GM21529 (cell line): ENCODE measurements around the gene ZNF774.
A peak's percentile ranks its signal among the peaks of the same experiment; 100 is the strongest.
"Not testable (repeated sequence)": the region's sequence is repeated elsewhere in the genome, so short reads cannot be mapped to it uniquely, and the experiment has no call there.

Experiments
- ATAC-seq: cut with Tn5 transposase; IDR thresholded peaks from one replicate; pipeline ENCODE4 v1.9.1; 2021; ENCODE audit not compliant: unreplicated experiment

ZNF774 gene

DNA sequence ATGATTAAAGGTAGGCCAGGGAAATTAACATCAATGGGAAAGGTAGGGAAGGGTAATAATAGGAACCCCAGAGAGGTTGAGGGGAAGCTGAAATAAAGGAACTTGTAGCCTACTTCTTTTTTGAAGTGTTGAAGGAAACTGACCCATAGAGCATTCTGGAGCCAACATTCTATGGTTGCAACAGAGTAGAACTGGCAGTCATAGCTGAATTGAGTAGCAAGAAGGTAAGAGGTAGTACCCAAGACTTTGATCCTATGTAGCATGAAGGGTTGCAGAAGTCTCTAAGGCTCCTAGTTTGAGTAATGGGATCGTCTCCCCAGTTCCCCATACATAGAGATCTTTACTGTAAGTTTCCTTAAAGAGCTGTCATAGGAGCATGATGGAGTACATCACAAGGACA lies 7.4 kb upstream of the ZNF774 start:
- ATAC-seq, result no peak

DNA sequence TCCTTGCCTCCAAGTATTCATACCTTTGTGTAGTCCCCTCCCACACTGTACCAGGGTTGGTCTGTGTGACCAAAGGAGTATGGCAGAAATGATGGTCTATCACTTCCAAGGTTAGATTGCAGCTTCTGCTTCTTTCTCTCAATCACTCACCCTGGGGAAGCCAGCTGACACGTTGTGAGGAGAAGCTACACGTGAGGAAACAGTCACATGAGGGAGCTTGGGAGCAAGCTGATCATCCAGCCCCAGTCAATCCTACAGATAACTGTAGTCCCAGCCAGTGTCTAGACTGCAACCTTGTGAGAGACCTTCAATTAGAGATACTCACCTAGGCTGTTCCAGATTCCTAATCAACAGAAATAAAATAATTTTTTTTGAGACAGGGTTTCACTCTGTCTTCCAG lies 6.2 kb upstream of the ZNF774 start:
- no peak for ATAC-seq

DNA sequence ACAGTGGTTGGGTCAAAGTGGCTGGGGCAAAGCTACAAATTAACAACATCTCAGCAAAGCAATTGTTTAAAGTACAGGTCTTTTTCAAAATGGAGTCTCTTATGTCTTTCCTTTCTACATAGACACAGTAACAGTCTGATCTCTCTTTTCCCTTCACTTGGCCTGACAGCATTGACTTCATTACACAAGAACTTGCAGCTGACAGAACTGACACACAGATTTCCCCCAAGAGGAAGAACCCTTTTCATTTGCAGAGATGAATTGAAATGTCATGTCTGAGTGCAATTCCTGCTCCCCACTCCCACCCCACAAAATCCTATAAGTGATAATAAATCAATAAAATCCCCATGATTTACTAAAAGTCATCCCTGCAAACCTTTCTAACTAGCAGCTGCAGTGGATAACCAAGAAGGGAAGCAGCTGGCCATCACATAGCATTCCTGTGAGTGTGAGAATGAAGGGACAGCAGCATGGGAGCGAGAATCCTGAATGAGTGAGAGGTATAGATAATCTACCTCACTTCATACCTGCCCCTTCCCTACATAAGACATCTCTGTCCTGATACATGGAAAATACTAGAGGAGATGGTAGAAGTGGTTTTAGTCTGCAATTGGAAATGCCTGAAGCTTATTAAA lies 4.5 kb upstream of the ZNF774 start:
- ATAC-seq, result not testable (repeated sequence)

DNA sequence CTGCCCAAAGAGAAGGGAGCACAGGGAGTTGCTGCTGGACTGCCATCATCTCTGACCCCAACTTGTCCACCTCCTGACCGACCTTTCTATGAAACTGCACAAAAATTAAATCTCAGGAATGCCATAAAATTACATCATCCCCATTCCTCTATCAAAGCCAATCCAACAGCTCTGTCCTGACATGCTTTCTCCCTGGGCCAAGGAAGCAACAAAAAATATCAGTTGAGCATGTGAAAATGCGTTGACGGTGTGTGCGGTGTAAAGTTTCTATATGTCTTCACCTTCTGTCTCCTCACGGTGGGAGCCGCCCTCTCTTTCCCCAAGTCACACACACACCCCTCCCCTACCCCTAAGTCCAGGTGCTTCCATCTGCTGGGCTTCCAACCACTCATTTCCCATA lies 3.6 kb upstream of the ZNF774 start:
- no peak for ATAC-seq

DNA sequence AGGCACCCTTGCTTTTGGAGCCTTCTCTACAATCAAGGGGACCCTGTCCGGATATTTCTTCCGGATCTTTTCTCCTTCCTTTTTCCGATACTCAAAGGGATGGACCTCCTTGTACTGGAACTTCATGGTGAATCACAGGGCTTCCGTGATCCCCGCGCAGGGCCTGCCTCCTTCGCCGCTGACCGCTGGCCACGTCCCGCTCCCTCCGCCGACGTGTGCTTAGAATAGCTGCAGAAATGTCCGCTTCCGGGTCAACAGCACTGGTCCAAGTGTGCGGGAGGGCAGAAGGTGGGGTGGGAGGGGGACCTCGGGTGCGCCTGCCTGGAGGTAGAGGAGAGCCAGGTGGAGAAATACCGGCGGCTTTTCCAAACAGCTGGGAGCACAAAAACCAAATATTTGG lies 3.0 kb upstream of the ZNF774 start:
- ATAC-seq, result no peak

DNA sequence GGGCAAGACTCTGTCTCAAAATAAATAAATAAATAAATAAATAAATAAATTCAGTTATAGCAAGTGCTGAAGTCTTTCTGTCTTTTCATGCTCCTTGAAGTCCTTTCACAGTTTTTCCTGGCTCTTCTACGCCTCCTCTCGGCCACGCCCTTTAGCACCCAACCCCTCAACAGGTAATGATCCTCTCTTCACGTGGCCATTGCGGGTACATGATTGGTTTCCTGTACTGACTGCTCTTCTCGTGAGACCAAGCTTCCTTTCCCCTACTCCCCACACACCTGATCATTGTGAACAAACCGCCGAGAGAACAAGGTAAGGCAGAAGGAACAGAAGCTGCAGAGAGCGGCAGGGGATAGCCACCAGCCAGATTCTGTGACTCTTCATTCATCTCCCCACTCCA lies 2.3 kb upstream of the ZNF774 start:
- no peak for ATAC-seq

DNA sequence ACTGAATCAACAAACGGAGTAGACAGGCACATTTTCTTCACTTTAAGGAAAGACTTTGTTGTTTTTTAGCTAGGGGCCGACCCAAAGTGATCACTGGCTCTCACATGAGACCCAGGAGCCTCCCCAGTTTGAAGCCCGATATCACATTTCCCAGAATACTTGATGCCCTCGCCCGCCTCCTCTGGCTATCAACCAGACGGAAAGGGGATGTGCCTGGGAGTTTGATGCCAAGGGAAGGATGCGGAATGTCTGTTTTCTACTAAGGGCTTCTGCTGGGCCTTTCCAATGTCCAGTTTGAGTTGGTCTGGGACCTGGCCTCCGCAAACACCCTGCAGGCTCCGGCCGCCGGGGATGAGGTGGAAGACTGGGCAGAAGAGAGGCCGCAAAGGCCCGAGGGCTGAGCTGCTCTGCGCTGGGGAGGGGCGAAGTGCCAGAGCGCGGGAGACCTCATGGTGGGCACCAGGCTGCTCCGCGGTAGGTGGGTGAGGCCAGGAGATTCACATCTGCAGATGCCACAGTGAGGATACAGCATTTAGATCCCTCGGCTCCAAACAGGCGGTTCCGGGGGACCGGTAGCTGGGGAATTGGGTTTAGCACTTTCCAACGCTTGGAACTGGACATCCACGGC lies 491 bp upstream of the ZNF774 start:
- no peak for ATAC-seq

DNA sequence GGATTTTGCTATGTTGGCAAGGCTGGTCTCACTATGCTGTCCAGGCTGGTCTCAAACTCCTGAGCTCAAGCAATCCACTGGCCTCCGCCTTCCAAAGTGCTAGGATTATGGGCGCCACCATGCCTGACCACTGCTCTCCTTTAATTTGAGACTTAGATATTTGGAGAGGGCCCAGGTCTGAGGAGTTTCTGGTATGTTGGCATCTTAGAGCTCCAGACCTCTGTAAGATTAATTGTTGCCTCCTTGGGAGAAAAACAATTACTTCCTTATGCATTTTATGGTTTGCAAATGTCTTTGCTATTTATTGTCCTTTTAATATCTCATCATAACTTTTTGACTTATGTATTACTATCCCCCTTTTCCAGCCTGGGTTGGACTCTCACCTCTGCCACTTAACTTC lies 2.9 kb downstream of the ZNF774 start:
- no peak for ATAC-seq

DNA sequence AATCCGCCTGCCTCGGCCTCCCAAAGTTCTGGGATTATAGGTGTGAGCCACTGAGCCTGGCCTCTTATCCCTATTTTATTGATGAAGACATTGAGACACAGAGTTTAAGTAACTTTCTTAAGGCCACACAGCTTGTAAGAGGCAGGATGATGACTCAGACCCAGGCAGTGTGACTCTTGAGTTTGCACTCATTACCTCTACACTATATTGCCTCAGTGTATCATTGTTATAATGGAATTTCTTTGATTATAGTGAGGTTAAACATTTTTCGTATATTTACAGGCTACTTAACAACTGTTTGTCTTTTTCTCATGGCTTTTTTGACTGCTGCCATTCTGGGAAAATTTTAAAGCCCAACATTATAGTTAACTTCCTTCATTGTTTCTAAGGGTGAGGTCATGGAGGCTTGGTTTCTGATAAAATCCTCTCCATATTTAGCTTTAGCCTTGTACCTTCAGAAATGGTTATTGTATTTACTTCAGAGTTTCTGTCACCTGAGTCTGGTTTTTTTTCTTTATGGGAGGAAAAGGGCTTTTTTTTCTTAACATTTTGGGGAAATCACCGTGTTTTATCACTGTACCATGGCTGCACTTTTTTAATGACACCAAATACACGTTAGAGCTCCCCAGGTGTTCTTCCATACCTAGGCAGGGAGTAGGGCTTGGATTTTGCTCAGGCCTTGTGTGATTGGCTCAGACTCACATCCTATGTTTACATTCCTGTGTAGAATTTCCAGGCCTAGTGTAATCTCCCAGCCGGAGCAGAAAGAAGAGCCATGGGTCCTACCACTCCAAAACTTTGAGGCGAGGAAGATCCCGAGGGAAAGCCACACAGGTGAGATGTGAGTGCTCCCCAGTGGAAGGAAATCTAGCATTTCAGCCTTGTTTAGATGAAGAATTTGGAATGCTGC lies 6.3 kb downstream of the ZNF774 start:
- no peak for ATAC-seq

DNA sequence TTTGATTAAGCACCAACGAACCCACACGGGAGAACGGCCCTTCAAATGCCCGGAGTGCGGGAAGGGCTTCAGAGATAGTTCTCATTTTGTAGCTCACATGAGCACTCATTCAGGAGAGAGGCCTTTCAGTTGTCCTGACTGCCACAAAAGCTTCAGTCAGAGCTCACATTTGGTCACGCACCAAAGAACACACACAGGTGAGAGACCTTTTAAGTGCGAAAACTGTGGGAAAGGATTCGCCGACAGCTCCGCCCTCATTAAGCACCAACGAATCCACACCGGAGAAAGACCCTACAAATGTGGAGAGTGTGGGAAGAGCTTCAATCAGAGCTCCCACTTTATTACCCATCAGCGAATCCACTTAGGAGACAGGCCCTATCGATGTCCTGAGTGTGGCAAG lies 8.7 kb downstream of the ZNF774 start:
- ATAC-seq, result no peak

DNA sequence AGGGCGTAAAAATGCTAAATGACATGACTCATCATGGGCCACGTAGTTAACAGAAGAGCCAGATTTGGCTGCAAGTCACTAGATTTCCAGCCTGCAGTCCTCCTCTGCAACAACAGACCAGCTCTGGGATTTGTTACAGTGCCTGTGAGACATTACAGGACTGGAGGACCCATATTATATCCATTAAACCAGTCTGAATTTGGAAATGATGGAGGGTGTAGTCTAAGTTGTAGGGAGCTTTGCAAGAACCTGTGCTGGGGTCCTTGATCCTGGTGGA lies 10.8 kb downstream of the ZNF774 start:
- ATAC-seq, result no peak

DNA sequence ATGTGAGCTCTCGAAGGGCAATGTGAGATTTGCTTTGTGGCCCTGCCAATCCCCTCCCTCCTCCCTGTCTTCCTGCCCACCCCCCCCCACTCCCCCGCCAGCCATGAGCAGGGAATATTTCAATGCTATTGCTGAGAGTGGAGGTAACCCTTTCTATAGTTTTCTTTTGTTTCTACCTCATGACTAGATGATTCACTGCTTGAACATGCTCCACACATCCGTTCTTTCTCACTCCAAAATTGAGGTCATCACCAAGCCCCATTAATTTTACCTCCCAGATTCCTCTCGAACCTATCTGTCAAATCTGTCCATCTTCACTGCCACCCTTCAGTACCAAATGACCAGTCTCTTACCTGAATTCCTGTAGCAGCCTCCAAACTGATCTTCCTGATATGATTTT lies 12.2 kb downstream of the ZNF774 start:
- no peak for ATAC-seq

DNA sequence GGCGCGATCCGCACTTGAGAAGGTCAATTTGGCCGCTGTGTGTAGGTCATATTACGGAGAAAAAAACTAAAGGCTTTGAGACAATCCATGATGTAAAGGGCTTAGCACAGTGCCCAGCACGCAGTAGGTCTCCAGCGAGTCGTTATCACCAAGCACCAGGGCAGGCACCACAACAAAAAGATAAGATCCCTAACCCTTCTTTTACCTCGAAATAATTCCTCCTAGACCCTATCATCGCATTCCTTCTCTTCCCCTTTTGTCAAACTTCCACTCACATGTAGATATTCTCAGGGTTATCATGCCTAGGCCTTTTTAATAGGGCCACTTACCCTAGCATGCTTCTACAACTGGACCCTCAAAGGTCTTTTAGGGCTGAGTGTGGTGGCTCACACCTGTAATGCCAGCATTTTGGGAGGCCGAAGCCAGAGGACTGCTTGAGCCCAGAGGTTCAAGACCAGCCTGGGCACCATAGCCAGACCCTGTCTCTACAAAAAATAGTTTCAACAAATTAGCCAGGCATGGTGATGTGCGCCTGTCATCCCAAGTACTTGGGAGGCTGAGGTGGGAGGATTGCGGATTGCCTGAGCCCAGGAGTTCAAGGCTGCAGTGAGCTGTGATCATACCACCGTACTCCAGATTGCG lies 13.5 kb downstream of the ZNF774 start:
- no peak for ATAC-seq

DNA sequence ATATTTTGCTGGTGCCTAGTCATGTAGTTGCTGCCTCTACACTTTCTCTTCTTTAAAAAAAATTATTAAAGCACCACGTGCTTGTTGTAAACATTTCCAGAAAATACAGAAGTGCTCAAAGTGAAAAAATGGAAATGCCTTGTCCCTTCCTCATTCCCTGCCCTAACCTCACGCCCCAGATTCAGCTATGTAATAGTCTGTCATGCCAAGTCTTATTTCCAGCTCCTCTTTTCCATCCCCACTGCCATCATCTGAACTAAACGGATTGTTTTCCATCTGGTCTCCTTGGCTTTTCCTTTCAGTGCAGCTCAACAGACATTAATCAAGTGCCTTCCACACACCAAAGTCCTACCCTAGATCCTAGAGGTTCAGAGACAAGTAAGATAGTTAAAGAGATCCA lies 15.5 kb downstream of the ZNF774 start:
- ATAC-seq, result no peak

DNA sequence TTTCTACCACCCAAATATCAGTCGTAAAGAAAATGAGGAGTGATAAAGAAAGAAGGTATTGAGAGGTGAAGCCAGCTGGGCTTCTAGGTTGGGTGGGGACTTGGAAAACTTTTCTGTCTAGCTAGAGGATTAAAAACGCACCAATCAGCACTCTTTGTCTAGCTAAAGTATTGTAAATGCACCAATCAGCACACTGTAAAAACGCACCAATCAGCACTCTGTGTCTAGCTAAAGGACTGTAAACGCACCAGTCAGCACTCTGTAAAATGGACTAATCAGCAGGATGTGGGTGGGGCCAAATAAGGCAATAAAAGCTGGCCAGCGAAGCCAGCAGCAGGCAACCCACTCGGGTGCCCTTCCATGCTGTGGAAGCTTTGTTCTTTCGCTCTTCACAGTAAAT lies 23.0 kb downstream of the ZNF774 start:
- ATAC-seq, result no peak

DNA sequence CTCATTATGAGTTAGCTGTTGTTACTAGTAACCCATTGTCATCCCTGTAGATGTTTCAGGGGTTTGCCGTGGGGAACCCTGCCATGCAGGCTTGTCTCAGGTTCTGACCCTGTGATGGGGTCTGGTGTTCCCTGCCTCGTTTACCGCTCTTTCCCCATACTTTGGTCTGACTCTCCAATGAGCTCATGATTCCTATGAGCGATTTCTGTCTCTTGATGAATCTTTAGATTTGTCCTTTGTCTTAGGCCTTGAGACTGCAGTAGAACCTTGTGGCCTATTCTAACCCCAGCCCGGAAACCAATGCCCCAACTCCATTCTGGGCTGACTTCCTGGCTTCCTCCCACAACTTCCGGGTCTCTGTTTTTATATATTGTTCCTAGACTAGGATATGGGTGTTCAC lies 24.7 kb downstream of the ZNF774 start:
- ATAC-seq, result no peak

DNA sequence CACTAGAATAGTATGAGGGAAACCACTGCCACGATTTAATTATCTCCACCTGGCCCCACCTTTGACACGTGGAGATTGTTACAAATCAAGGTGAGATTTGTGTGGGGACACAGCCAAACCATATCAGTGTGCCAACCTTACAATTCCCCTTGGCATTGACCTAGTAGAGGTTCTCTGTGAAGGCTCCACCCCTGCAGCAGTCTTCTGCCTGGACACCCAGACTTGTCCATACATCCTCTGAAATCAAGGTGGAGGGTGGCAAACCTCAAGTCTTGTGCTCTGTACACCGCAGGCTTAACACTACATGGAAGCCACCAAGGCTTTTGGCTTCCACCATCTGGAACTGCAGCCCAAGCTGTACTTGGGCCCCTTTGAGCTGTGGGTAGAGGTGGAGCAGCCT lies 27.2 kb downstream of the ZNF774 start:
- no peak for ATAC-seq

DNA sequence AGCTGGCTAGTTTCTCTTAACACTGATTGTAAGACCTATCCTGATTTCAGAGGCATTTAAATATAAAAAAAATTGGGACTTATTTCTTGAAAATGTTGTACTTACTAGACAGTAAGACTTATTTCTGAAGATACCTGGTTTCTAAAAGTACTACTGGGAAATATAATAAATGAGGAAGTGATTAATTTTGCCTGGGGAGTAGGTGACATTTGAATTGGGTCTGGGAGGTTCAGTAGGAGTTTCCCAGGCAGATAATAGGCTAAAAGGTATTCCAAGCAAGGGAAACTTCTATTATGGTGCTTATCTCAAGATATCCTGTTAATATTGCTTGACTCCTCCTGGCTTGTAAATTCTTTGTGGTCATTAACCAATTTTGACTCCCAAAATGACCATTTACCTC lies 29.4 kb downstream of the ZNF774 start:
- no peak for ATAC-seq

DNA sequence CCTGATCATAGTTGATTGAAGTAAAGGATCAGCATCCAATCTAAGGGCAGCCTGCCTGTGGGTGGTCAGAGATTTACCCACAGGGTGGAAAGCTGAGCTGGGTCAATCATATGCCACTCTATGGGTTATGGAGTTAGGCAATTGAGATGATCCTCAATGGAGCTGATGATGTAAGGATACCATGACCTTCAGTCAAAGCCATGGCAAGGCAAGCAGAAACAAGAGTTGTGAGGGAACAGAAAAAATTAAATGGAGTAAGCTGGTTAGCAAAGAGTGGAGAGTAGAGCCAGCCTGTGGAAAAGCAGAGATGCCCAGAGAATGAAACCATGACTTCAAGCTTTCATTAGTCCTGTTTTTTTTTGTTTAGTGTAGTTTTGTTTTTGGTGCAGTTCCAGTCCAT lies 30.2 kb downstream of the ZNF774 start:
- ATAC-seq, result no peak

DNA sequence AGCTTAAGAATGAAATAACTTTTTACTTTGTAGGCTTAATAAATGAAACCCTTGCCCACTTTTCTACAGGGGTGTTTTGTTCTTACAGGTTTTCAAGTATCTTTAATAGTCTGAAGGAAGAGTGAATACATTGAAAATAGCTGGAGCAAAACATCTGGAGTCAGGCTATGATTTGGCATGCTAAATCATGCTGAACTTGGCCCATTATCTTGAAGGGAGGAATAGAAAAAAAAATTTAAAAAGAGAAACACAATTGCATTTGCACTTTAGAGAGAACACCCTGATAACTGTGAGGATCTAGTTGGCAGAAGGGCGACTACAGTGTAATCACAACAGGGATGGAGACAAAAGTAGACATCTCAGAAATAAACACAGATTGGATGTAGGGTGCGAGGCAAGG lies 34.1 kb downstream of the ZNF774 start:
- ATAC-seq, result no peak

DNA sequence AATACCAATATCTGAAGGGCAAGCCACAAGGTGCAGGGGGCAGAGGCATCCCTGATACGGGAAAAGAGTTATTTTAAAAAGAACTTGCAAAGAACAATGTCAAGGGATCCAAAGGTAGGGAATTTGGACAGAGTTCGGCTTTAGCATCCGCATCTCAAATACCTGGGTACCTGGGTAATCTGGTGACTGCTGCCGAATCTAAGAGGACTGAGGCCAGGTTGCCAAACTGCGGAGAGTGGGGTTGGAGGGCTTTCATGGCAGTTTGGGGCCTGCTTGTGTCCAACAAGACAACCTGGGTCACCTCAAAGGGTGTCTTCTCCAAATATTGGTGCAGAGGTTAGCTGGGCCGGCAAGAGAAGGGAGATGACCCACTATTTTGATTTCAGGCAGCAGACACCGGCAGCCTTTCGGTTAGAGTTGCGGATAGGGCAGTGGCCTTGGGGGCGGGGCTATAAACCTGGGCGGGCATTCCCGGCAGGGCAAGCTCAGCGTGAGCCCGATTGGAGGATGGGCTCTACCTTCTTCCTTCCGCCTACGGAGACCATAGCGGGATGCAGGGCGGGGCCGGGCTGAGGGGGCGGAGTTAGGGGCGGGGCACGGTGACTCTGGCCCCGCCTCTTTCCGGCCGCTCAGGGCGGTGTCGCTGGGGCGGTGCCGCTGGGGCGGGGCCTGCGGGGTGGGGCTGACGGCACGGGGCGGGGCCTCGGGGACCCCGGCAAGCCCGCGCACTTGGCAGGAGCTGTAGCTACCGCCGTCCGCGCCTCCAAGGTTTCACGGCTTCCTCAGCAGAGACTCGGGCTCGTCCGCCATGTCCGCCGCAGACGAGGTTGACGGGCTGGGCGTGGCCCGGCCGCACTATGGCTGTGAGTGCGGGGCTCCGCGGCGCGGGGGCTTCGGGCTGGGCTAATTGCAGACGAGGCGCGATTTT lies 35.7 kb downstream of the ZNF774 start, which contains the start of gene IQGAP1:
Gene IQGAP1, plus strand, starts transcription at position 709 of the 928 bp plus-strand sequence. Its CDS starts 100 bp downstream, at position 809.
- ATAC-seq, result peak; percentile 93
